Epidermal melanocyte (primary cell): ENCODE data around the gene DLG2.
"Not testable (repeated sequence)": the region's sequence is repeated elsewhere in the genome, so short reads cannot be mapped to it uniquely, and the experiment has no call there.

Experiments used
- DNase-seq: peaks from one replicate; pipeline ENCODE4 v3.0.0; 2011; ENCODE audit warnings: low spot score; ENCODE audit not compliant: insufficient read length

DLG2 gene

DNA sequence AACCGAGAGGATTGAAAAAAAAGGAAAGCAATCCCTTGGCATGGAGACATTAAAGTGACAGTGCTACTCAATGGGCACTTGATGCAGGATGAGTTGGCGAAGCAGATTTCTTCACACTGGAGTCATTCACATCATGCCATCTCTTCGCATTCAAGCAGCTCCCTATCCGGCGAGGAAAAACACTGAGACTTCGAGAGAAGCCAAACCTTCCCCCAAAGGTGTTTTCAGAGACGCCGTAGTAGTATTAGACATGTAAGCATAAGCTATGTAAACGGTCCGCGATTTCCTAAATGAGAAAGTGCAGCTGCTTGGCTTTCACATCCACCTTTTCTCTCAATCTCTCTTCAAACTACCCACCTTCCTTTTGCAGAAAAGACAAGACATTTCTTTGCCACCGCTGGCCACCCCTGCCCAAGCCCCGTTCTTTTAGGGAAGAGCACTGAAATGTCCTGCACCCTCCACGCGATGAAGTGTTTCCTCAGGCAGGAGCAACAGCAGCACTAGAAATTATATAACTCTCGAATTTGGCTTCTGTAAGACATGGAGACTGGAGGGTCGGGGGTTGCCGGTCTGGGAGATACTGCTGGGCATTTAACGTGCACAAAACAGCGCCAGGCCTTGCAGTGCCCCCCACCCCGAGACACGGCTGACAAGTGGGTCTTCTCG is at the start of gene DLG2:
Gene DLG2, minus strand, starts transcription at position 13 of the 666 bp plus-strand sequence.
- DNase-seq: no peak

DNA sequence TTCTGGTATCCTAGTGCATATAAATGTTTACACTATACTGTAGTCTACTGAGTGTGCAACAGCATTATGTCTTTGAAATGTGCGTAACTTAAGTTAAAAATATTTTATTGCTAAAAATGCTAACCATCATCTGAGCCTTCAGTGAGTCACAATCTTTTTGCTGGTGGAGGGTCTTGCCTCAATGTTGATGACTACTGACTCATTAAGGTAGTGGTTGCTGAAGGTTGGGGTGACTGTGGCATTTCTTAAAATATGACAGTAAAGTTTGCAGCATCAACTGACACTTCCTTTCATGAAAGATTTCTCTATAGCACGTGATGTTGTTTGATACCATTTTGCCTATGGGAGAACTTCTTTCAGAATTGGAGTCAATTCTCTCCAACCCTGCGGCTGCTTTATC is 46.2 kb upstream of the DLG2 start:
- no peak for DNase-seq

- DNase-seq: no peak
Observed at GRCh38 chr11:85672105-85672902, 45.2 kb upstream of the DLG2 start.

DNA sequence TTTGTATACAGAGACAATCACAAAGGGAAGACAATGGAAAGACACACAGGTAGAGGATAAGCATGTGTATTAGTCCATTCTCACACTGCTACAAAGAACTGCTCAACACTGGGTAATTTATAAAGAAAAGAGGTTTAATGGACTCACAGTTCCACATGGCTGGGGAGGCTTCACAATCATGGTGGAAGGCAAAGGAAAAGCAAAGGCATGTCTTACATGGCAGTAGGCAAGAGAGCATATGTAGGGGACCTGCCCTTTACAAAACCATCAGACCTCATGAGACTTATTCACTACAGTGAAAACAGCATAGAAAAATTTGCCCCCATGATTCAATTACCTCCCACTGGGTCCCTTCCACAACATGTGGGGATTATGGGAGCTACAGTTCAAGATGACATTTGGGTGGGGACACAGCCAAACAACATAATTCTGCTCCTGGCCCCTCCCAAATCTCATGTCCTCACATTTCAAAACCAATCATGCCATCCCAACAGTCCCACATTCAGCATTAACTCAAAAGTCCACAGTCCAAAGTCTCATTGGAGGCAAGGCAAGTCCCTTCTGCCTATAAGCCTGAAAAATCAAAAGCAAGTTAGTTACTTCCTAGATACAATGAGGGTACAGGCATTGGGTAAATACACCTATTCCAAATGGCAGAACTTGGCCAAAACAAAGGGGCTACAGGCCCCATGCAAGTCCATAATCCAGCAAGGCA is 44.0 kb upstream of the DLG2 start:
- not testable (repeated sequence) for DNase-seq

DNA sequence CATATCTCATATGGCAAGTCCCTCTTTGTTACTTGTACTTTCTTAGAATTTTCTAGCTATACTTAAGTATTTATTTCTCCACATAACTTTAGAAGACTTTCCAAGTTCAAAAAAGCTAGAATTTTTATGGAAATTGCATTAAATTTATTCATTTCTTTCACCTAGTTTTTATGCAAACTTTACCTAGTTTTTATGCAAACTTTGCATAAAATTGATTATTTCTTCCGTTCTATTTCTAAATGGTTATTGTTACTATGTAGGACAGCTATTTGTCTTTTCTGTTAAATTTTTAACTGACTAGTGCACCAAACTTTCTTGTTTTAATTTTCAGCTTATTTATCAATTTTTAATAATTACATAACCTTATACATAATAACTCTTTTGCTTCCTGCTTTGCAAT is 41.0 kb upstream of the DLG2 start:
- no peak for DNase-seq

GRCh38 chr11:85666687-85667086 is 39.5 kb upstream of the DLG2 start:
- DNase-seq: no peak

- no peak for DNase-seq
Observed at GRCh38 chr11:85665733-85666132, 38.6 kb upstream of the DLG2 start.

DNA sequence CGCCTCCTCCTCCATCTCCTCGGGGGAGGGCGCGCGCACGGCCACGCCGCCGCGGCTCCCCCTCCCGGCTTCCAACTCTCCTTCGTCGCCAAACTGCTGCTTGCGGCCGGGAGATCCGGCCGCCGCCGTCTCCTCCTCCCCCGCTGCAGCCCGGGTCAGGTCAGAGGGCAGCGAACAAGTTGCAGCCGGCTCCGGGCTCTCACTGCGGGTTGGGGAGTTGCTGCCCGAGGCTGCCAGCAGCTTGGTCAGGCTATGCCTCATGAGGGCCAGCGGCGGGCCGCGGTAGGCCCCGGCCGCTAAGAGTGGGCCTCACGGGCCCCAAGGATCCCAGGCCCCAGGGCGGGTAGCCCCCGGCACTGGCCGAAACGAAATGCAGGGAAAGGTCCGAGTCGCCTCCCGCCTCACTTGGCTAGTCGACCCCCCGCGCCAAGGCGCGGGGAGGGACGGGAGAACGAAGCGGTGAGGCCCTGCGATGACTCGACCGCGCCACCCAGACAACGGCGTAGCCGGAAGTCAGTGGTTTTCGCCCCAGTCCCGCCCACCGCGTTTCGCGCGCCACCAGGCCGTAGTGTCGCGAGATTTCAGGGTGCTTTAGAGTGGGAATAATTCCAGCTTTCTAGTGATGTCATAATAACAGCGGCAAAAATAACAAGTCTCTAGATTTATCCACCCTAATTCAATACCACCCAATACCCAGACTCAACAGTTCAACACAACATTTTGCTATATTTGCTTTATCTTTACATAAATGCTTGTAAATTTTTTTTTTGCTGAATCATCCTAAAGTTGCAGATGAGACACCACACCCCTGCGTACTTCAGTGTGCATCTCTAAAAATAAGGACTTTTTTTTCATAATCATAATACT is 37.7 kb upstream of the DLG2 start, which contains the start of gene CREBZF:
Gene CREBZF, minus strand, starts transcription at position 515 of the 867 bp plus-strand sequence. Its CDS starts 254 bp downstream, at position 261.
- peak; percentile 93 for DNase-seq

DNA sequence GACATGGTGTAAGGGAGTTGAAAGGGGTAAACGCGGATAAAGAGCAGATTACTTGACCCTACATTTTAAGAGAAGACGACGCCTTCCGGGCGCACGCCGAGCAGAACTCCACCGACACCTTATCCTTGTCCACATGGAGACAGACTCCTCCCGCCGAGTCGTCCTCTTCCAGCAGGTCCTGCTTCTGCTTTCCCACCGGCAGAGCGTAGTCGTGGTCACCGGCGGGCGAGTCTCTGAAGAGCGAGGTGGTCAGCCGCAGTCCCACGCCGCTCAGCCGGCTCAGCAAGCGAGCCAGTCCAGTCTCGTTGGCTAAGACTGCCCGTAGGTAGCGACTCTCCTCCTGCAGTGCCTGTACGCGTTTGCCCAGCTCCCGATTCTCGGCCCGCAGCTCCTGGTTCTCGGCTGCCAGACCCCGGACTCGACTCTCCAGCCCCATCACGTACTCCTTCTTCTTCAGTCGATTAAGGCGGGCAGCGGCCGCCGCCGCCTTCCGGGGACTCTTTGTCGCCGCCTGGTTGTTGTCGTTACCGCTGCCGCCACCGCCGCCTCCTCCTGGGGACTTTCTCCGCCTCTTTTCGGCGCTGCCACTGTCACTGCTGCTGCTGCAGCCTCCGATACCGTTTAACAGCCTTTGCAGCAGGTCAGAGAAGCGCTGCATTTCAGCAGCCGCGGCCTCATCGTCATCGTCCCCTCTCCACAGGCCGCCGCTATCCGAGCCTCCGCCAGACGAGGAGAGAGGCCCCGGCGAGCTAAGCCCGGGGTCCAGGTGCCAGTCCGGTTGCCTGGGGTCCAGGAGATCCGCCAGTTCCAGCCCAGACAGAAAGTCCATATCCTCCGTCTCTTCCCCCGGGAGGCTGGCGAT is 36.8 kb upstream of the DLG2 start:
- DNase-seq: no peak

DNA sequence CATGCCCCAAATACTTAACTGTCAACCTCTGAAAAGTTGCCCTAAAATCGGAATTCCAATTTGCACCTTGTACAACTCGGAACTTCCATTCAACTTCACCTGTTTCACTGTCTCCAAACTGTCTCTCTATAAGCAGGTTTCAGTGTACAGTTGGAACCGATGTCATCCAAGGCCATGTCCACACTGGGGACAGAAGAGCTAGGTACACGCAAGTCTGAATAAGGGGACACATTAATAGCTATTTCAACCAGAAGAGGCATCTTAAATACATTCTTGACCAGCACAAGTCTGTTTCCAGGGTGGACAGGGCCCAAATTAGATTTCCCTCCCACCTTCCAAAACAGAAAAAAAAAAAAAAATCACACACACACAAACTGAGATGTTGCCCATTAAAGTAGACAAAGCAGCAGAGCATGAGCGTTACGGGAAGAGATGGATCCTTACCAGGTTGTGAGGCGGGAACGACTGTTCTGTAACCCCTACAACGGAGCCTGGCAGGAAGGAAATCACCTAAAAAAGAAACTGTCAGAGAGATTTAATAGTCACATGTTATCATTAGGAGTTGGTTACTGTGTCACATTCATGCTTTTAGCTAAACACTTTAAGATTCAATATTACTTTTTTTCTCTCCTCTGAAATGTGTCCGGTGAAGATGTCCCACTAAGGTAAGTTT is 36.1 kb upstream of the DLG2 start:
- DNase-seq: no peak

- DNase-seq: no peak
Observed at GRCh38 chr11:85661972-85662664, 35.0 kb upstream of the DLG2 start.

GRCh38 chr11:85658180-85658579 is 31.0 kb upstream of the DLG2 start:
- no peak for DNase-seq

- no peak for DNase-seq
Observed at GRCh38 chr11:85656777-85657176, 29.6 kb upstream of the DLG2 start.

GRCh38 chr11:85654343-85654742 is 27.2 kb upstream of the DLG2 start:
- not testable (repeated sequence) for DNase-seq

DNA sequence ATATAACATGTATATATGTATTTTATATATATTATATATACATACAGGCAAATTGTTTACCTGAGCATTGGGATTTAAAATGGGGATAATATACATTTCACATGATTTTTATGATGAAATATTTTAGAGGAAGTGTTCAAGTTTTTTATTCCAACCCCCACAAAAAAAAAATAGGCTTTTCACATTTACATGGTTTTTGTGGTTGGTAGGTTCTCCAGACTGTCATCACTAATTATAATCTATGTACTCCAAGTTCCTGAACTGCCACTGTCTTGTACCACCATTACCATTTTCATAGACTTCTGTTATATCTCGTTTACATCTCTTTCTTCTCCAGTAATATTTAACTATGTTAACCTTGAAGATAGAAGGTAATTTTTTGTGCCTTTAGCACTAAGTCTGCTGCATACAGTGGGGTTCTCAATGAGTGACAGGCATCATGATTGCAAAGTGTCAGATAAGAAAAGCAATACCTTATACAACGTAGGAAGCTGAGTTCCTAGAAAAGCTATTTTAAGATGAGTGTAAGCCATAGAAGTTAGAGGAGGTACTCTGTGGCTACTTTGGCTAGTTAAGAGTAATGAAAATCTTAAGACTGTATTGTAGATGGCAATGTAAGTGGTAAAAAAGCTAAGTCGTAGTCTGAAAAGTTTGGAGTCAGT is 25.8 kb upstream of the DLG2 start:
- no peak for DNase-seq

DNA sequence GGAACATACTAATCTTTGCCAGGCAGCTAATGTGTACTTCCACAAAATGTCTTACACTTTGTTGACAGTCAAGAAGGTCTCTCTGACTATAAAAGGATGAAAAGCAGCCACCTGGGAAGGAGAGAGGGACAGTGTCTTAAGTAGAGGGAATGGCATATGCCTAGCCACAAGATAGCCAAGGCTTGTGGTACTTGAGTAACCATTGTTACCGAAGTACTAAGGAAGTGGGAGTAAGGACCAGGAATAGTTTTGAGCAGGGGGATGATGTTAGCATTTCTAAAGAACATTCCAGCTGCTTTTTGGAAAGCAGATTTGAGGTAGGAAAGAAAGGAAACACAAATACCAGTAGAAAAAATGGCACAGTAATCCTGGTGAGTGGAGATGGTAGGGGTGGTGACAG is 24.0 kb upstream of the DLG2 start:
- DNase-seq: no peak

GRCh38 chr11:85647604-85648299 is 20.6 kb upstream of the DLG2 start, which contains the start of gene TMEM126A:
Gene TMEM126A, plus strand, starts transcription at chr11:85647967. Its CDS starts 2,289 bp downstream, at chr11:85650256.
- peak; percentile 66 for DNase-seq

GRCh38 chr11:85647078-85647477 is 19.9 kb upstream of the DLG2 start:
- no peak for DNase-seq
